GM21825 (cell line): ENCODE results near the gene PPFIBP2.
A peak's percentile ranks its signal among the peaks of the same experiment; 100 is the strongest.

Source experiments
- ATAC-seq: cut with Tn5 transposase; IDR thresholded peaks from one replicate; pipeline ENCODE4 v1.9.1; 2021; ENCODE audit warnings: mild to moderate bottlenecking, moderate library complexity; ENCODE audit not compliant: unreplicated experiment

PPFIBP2 gene

DNA sequence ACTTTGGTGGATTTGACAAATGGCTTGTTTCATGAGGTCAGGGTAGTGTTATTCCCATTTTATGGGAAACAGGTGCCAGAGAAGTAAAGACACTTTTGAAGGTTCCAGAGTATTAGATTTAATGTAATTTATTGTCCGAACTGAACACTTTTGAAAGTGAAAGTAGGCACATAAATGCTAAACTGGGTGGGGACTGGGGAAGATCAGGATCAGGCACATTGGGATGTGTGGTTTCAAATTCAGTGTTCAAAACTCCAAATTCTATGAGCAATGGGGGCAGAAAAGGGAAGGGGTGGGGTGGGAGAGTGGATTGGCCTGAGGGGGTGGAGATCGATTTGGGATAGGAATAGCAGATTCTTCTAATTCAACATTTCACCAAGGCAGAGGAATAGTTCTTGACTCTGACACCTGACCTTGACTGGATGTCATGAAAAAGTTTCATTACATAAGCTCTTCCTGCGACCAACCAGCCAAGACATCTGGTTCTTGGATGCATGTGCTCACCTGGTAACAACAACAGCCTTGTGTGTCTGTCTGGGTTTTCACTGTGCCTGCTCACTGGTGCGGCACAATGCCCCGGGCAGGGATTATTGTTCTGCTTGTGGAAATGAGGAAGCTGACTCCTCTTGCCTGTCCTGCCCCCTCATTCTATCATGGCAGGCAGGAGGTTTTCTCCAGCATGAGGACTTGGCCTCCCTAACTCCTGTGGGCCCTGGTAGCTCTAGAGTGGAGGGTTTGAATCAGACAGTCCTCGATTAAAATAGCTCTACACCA, 10.8 kb downstream of the PPFIBP2 start:
- no peak for ATAC-seq

- no peak for ATAC-seq
Observed at GRCh38 chr11:7525424-7525823, 11.6 kb downstream of the PPFIBP2 start.

DNA sequence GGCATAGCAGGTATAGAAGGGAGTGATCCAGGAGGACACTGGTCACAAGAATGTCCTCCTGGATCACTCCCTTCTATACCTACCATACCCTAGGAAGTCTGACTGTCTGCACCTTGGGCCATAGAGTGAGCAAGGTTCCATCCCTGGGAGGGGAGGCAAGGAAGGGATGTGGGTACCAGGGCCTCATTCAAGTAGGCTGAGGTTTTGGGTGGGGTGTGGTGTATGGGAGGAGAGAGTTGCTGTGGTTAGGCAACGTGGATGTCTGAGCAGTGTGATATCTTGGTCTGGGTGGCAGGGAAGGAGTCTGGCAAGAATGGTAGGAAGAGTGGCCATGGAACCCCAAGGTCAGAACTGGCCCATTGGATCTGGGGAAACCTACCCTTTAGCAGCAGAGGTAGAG, 13.2 kb downstream of the PPFIBP2 start:
- ATAC-seq = peak; percentile 37

GRCh38 chr11:7528514-7529049, 14.8 kb downstream of the PPFIBP2 start:
- ATAC-seq = no peak

GRCh38 chr11:7530013-7530640, 16.3 kb downstream of the PPFIBP2 start:
- no peak for ATAC-seq

DNA sequence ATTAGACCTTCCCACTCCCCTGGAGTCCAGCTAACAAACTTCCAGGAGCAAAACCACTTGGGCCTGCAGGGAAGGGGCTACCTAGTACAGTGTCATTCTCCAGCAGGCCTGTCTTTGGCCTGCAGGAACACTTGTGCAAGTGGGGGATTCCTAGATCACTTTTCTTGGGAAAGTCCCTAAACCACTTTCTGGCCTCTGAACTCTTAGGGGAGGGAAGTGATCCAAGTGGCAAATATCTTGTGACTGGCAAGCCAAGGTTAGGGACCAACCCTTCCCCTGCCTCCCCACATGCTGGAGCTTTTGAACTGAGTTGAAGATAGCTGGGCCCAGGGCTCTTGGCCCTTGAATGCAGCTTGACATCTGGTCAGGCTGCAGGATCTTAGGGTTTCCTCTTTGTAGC, 17.2 kb downstream of the PPFIBP2 start:
- no peak for ATAC-seq

- ATAC-seq = no peak
Observed at GRCh38 chr11:7532405-7533145, 18.8 kb downstream of the PPFIBP2 start.

- ATAC-seq = peak; percentile 27
Observed at GRCh38 chr11:7533199-7534041, 19.6 kb downstream of the PPFIBP2 start.

- ATAC-seq = peak; percentile 67
Observed at GRCh38 chr11:7534042-7534378, 20.2 kb downstream of the PPFIBP2 start.

- no peak for ATAC-seq
Observed at GRCh38 chr11:7536100-7536499, 22.3 kb downstream of the PPFIBP2 start.

DNA sequence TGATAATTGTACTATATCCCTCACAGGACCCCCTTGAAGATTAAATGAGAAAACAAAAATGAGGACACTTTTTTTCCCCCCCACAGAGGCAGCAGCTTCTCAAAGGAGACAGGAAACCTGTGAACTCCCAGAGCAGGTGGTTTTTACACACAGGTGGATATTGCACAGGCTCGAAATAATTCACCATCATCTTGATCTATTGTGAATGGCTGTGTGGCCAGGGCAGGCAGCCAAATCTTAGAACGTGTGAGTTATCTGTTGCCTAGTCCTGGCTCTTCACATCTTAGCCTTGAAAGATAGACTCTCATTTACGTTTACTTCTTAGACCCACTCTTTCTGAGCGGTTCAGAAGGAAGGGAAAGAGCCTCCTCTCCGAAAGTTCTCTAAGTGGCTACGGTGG, 23.5 kb downstream of the PPFIBP2 start:
- no peak for ATAC-seq

GRCh38 chr11:7538031-7538430, 24.2 kb downstream of the PPFIBP2 start:
- no peak for ATAC-seq

DNA sequence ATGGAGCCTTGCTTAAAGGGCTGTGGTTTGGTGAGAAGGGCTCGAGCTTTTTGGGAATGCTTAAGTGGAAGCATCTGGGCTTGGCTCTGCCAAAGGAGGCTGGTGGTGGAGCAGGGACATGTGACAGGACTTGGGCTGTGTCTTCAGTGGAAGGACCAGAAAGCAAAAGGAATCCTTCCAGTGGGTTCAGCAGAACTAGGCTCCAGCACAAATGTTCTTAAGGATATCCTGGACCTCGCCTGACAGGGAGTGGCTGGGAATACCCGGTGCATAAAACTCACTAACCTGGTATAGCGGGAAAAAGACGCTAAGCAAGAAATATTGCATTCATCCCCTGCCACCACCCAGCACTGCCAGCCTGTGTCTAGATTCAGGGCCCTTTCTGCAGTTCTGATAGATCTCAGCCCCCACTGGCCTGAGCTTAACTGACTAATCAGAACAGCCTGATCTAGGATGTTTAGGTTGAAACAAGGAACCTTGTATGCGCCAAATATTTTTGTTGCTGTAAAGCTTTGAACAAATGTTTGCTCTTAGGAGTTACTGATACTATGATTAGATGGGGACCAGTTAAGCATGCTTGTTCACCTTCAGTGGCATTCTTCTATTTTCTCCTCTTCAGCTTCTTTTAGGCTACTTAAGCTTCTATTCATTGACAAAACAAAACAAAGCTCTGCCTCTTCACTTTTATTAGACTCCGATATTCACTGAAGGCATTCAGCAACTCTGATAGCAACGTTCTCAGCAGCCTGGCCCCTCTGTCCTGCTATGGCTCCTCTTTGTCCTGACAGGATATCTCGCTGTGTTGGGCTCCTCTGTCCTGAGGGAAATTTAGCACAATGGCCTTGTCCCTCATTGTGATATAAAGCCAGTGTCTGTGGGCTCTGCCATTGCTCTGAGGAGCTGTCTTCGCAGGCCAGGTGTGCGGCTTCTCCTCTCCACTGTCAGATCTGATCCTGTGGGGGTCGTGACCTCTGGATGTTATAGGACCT, 25.0 kb downstream of the PPFIBP2 start:
- no peak for ATAC-seq

- no peak for ATAC-seq
Observed at GRCh38 chr11:7540830-7541555, 27.2 kb downstream of the PPFIBP2 start.

- ATAC-seq = no peak
Observed at GRCh38 chr11:7543302-7543701, 29.5 kb downstream of the PPFIBP2 start.

GRCh38 chr11:7544021-7544420, 30.2 kb downstream of the PPFIBP2 start:
- no peak for ATAC-seq

- no peak for ATAC-seq
Observed at GRCh38 chr11:7545611-7546010, 31.8 kb downstream of the PPFIBP2 start.

DNA sequence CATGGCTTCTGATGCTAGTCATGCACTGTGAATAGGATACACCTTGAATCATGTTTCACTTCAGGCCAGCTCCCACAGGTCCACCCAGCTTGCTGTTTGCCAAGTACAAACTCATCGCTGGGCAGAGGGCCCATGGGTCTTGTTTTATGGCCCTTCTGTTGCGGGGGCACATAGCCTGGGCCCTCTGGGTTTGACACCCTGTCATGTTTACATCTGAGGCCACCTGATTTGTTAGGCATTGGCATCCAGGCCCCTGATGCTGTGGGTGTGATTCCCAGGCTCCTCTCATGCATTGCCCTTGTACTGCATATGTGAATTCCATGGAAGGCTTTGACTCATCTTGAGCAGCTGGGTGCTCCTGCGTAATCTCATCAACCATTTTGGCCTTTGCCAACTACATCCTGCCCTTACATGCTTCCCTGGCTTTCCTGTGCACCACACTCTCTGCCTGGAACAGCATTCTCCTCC, 32.6 kb downstream of the PPFIBP2 start:
- no peak for ATAC-seq

DNA sequence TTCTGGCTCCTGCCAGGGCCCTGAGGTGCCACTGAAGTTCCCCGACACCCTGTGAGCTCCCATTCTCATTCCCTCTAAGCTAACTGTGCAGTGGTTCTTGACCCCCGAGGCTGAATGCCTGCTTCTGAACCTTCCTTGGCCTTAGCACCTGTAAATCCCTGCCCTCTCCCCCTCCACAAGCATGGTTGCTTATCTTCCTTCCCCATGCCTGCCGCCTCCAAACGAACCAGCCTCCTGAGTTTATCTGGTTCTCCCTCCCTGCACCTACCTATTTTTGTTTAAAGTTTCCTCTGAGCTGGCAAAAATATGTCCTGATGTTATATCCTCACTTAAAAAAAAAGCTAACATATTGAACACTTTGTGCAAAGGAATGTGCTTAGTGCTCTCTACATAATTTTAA, 33.9 kb downstream of the PPFIBP2 start:
- no peak for ATAC-seq
